ENCODE data around the gene MAD2L2.

Gene MAD2L2

DNA sequence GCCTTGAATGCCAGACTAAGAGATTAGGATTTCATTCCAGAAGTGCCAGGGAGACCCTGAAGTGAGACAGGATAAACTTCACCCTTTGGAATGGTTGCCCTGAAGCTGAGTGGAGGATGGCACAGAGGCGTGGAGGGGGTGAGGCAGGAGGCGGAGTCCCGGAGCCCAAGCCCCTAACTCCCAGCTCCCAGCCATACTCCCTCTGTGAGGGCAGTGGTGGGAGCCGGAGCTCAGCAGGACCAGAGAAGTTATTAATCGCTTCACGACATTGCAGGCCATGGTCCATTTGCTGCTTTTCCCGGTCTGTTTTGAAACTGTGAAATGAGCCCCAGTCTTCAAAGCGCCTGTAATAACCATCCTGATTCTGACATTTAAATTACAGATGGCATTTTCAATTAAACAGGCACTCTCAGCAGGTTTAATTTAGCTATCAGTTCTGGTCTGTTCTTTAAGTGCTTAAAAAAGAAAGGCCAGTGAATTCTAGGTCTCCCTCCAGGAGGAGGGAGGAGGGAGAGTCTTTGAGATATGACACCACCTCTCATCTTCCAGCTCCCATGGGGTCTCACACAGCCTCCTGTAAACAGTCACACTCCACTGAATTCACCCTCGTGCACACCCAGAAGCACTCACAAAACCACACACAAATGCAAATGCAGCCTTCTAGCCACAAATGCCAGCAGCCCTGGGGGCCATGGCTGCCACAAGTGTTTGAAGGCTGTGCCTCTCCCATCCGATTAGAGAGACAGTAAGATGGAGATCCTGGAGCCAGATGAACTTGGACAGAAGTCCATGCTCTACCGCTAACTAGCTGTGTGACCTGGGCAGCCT lies 46.4 kb downstream of the MAD2L2 start:
- TF ChIP-seq, protein P1, sequence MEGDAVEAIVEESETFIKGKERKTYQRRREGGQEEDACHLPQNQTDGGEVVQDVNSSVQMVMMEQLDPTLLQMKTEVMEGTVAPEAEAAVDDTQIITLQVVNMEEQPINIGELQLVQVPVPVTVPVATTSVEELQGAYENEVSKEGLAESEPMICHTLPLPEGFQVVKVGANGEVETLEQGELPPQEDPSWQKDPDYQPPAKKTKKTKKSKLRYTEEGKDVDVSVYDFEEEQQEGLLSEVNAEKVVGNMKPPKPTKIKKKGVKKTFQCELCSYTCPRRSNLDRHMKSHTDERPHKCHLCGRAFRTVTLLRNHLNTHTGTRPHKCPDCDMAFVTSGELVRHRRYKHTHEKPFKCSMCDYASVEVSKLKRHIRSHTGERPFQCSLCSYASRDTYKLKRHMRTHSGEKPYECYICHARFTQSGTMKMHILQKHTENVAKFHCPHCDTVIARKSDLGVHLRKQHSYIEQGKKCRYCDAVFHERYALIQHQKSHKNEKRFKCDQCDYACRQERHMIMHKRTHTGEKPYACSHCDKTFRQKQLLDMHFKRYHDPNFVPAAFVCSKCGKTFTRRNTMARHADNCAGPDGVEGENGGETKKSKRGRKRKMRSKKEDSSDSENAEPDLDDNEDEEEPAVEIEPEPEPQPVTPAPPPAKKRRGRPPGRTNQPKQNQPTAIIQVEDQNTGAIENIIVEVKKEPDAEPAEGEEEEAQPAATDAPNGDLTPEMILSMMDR (IDR thresholded peaks at IDR 0.05; ENCODE audit: insufficient read depth, low read length, poor library complexity, severe bottlenecking), result no peak
- DNase-seq (ENCODE audit: extremely low read depth, insufficient read length), result no peak
- Histone ChIP-seq H3K27me3 (replicated peaks; ENCODE audit: control insufficient read depth, insufficient read depth, low read length) (peaks cover 1% of the 10 kb centered on the region; the same call in 1 of the 2 replicates), H3K4me3 (replicated peaks; ENCODE audit: low read depth, low read length) (no peak overlapping the region), H3K36me3 (ENCODE audit: control insufficient read depth, insufficient read depth, low read length) (no peaks in the 10 kb centered on the region)

DNA sequence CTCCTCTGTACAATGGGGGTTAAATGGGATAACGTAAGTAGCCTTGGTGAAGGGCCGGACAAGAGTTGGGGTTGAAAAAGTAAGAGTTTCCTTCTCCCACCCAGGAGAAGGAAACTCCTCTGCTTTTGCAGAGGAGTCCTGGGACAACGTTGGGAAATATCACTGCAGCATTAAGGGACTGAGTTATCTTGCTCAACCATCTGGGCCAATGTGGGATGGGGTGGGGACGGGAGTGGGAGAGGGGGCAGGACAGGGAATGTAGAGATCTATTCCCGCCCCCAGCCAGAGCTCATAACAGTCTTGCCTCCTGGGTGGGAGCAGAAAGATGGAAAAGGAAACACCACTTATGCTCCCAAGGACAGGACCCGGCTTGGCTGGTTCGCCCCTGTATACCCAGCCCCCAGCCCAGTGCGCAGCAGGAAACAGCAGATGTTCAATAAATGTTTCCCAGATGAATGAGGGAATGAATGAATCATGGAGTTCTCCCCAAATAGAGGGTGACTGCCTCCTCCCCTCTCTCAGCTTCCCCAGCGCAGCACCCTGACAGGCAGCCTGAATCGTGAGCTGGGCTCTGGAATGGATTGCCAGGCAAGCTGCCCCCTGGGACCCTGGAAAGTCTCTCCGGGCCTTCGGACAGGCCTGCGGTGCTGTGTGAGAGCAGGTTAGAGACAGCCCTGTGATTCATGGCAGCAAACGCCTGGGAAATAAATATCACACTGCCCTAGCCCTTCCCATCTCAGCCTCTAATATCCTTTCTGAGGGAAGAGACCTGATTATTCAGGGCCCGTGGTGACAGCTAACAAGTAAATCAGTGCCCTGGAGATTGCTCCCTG lies 51.5 kb downstream of the MAD2L2 start:
- Histone ChIP-seq H3K27me3 (replicated peaks; ENCODE audit: control insufficient read depth, insufficient read depth, low read length) (peaks cover 1% of the 10 kb centered on the region; the same call in 1 of the 2 replicates), H3K4me3 (replicated peaks; ENCODE audit: low read depth, low read length) (no peak overlapping the region), H3K36me3 (ENCODE audit: control insufficient read depth, insufficient read depth, low read length) (no peaks in the 10 kb centered on the region)
- no peak for DNase-seq (ENCODE audit: extremely low read depth, insufficient read length)
- TF ChIP-seq, protein P1 (IDR thresholded peaks at IDR 0.05; ENCODE audit: insufficient read depth, low read length, poor library complexity, severe bottlenecking), result no peak

DNA sequence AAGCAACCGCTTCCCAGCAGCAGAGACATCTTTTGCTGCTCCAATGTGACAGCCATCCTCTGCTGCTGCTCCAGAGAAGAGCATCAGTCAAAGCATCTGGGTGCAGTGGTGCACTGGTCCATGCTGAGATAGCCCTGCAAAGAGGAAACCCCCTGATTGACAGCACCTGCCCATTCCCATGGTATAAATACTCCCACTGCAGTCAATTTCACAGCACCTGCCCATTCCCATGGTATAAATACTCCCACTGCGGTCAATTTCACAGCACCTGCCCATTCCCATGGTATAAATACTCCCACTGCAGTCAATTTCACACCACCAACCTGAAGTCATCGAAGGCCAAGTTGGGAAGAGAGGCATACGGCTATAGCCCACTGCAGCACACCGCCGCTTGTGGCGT lies 52.2 kb downstream of the MAD2L2 start:
- Histone ChIP-seq H3K36me3 (ENCODE audit: control insufficient read depth, insufficient read depth, low read length) (no peaks in the 10 kb centered on the region), H3K4me3 (replicated peaks; ENCODE audit: low read depth, low read length) (no peak overlapping the region), H3K27me3 (replicated peaks; ENCODE audit: control insufficient read depth, insufficient read depth, low read length) (peaks cover 1% of the 10 kb centered on the region; the same call in 1 of the 2 replicates)
- DNase-seq (ENCODE audit: extremely low read depth, insufficient read length), result no peak
- TF ChIP-seq, protein P1 (IDR thresholded peaks at IDR 0.05; ENCODE audit: insufficient read depth, low read length, poor library complexity, severe bottlenecking), result no peak

DNA sequence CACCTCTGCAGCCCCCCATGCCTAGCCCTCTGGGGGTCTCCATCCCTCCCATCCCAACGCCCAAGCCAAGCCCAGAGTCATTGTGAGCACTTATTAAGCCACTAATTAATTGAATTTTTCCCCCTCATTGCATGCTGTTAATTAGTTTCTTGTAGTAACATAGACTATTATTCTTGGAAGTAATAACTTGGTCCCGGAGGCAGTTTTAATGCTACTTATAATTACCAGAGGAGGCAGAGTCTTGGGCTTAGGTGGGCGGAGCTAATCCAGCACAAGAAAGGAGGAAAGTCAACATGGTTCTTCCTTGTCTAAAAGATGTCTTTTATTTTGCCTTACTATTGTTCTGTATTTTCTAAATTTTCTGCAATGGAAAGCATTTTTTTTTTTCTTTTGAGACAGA lies 54.4 kb downstream of the MAD2L2 start:
- no peak for DNase-seq (ENCODE audit: extremely low read depth, insufficient read length)
- Histone ChIP-seq H3K4me3 (replicated peaks; ENCODE audit: low read depth, low read length) (no peak overlapping the region), H3K27me3 (replicated peaks; ENCODE audit: control insufficient read depth, insufficient read depth, low read length) (peaks cover 1% of the 10 kb centered on the region; the same call in 1 of the 2 replicates), H3K36me3 (ENCODE audit: control insufficient read depth, insufficient read depth, low read length) (no peaks in the 10 kb centered on the region)
- TF ChIP-seq, protein P1 (IDR thresholded peaks at IDR 0.05; ENCODE audit: insufficient read depth, low read length, poor library complexity, severe bottlenecking), result no peak

Measured in GM06990 (cell line).